Coronary artery (tissue), 2 donors: ENCODE measurements around the gene FGFR1OP2.

ENCODE experiments used
- DNase-seq: peaks from one replicate; pipeline ENCODE4 v3.0.0-alpha.2; 2017; ENCODE audit warnings: low spot score
- H3K27ac ChIP-seq, 2 donors: fragments of 200-600 bp; sonication (generic); one replicate each; pipeline ENCODE4 v1.5.1; 2016 to 2019
- H3K4me3 ChIP-seq: fragments of 200-600 bp; sonication (generic); 2 replicates; pipeline ENCODE4 v1.5.1; 2016; ENCODE audit warnings: mild to moderate bottlenecking, moderate library complexity
- TF ChIP-seq, protein P1 (sequence below): fragments of 200-600 bp; sonication (generic); IDR thresholded peaks from one replicate; pipeline ENCODE4 v1.5.1; 2019; ENCODE audit warnings: antibody characterized with exemption

FGFR1OP2 gene

DNA sequence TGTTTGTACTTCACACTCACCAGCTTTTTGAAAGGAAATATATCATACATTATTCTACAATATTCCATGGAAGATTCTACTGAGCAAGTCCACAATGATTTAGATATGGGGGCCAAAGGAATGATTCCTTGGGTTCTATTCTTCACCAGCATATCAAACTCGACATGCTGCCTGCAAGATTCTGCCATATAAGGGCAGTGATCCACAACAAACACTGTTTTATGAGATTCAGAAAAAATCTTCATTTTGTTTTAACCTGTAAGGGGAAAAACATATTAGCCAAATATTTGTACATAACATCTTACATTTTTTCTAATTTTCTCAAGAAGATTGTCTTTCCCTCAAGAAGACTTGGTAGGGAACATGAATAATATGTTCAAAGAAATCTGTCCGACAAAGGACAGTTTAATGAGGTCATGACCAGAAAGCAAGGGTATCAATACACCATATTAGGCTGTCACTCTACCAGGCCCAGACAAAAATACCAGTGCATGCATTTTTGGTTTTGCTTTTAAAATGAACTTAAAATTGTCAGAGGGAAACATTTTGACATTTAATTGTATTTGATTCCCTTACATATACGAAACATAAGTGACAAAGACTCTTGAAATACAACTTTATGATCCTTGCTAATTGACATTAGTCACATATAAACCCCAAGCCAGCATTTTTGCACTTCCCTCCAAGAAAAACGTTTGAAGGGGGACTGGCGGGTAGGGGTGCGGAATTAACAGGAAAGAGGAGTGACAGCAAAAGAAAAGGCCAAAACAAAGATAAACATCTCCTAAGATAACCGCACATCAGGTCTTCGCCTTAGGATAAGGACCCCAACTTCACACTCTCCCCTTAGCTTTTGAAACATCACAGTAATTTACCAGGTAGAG, 1.5 kb upstream of the FGFR1OP2 start:
- H3K4me3 ChIP-seq: peak overlapping the region; percentile 96
- no peak for DNase-seq
- TF ChIP-seq, protein P1, sequence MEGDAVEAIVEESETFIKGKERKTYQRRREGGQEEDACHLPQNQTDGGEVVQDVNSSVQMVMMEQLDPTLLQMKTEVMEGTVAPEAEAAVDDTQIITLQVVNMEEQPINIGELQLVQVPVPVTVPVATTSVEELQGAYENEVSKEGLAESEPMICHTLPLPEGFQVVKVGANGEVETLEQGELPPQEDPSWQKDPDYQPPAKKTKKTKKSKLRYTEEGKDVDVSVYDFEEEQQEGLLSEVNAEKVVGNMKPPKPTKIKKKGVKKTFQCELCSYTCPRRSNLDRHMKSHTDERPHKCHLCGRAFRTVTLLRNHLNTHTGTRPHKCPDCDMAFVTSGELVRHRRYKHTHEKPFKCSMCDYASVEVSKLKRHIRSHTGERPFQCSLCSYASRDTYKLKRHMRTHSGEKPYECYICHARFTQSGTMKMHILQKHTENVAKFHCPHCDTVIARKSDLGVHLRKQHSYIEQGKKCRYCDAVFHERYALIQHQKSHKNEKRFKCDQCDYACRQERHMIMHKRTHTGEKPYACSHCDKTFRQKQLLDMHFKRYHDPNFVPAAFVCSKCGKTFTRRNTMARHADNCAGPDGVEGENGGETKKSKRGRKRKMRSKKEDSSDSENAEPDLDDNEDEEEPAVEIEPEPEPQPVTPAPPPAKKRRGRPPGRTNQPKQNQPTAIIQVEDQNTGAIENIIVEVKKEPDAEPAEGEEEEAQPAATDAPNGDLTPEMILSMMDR: no peak
- peak overlapping the region; percentile 93 to 98 for H3K27ac ChIP-seq

DNA sequence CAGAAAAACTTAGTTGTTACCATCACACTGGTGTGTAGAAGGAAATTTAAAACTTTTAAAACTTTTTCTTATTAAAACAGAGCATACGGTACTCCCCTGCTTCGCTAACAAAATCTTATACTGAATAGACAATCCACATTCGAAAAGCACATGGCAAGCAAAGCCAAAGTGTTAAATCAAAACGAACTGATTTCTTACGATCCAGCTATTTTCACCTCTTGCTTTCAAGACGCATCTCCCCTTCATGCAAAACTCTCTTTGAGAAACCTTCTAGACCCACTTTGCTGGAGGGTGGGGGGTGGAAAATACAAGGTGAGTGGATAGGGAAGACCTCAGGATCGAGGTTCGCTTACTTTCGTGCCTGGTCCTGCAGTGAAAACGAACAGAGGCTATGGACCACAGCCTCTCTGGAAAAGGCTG, 817 bp upstream of the FGFR1OP2 start:
- Histone ChIP-seq H3K27ac (peak overlapping the region; percentile 93 to 98), H3K4me3 (peak overlapping the region; percentile 96)
- TF ChIP-seq, protein P1: no peak
- no peak for DNase-seq

GRCh38 chr12:26938701-26939062, 412 bp downstream of the FGFR1OP2 start:
- TF ChIP-seq, protein P1: no peak
- Histone ChIP-seq H3K4me3 (peak overlapping the region; percentile 96), H3K27ac (peak overlapping the region; percentile 93 to 98)
- DNase-seq: no peak

- TF ChIP-seq, protein P1: no peak
- H3K27ac ChIP-seq: peak overlapping the region; percentile 93 to 98
- H3K4me3 ChIP-seq: peak overlapping the region; percentile 96
- no peak for DNase-seq
Measured at GRCh38 chr12:26939192-26939832, 1.0 kb downstream of the FGFR1OP2 start.

GRCh38 chr12:26939953-26940352, 1.7 kb downstream of the FGFR1OP2 start:
- peak overlapping the region; percentile 96 for H3K4me3 ChIP-seq
- TF ChIP-seq, protein P1: no peak
- peak overlapping the region in 1 of 2 donors; percentile 98 for H3K27ac ChIP-seq
- DNase-seq: no peak

- TF ChIP-seq, protein P1: no peak
- DNase-seq: no peak
- H3K27ac ChIP-seq: peak overlapping the region in 1 of 2 donors; percentile 5
- H3K4me3 ChIP-seq: peak overlapping the region; percentile 96
Measured at GRCh38 chr12:26940516-26941214, 2.4 kb downstream of the FGFR1OP2 start.
